GM12878 (cell line): Measurements from ENCODE around the gene SRCAP. TPM values are rescaled to one million over a fixed set of nuclear protein-coding genes. Genes with fewer than 3 reads are reported as not detected.

ENCODE experiments used
- ATAC-seq: fragments of 200-7000 bp; cut with Tn5 transposase; 3 replicates; pipeline ENCODE4 v1.9.1; 2020; ENCODE audit warnings: mild to moderate bottlenecking, moderate library complexity
- BruUV-seq: library from RNA; stranded (reverse); fragments of 400-500 nt; replicated peaks from 2 replicates; lab custom pipeline; 2021; lab: Mats Ljungman, UMichigan
- CTCF ChIA-PET: fragments of 300-600 bp; sonication (Branson Sonifier 250); formaldehyde crosslinking; extraction: SDS; loops from one replicate; lab custom pipeline; 2021; ENCODE audit warnings: inconsistent platforms; lab: Yijun Ruan, JAX
- POLR2A ChIA-PET: fragments of 350-600 bp; formaldehyde crosslinking; extraction: SDS; loops from one replicate; lab custom pipeline; 2021; ENCODE audit warnings: inconsistent platforms; lab: Charles Lee
- RAD21 ChIA-PET: fragments of 300-600 bp; sonication (Branson Sonifier 250); formaldehyde crosslinking; loops from one replicate; lab custom pipeline; 2023; ENCODE audit warnings: antibody characterized with exemption; ENCODE audit not compliant: unreplicated experiment; lab: Charles Lee
- SMC1A ChIA-PET: fragments of 300-600 bp; sonication (Branson Sonifier 250); formaldehyde crosslinking; loops from one replicate; lab custom pipeline; 2023; ENCODE audit not compliant: unreplicated experiment, uncharacterized antibody; lab: Charles Lee
- DNase-seq: peaks from one replicate; pipeline ENCODE4 v3.0.0-alpha.2; 2011; ENCODE audit warnings: low read depth, low spot score
- FAIRE-seq: peaks from 3 replicates; lab custom pipeline; 2011; peaks lifted over from hg19 to GRCh38; lab: Jason Lieb, UNC
- H2AFZ ChIP-seq: 2 replicates; pipeline ENCODE4 v1.6.0; 2011; ENCODE audit warnings: low read depth, low read length, control low read depth; ENCODE audit not compliant: control insufficient read depth
- H3K27ac ChIP-seq: 2 replicates; pipeline ENCODE4 v1.5.1; 2011; ENCODE audit warnings: control low read depth; ENCODE audit not compliant: control insufficient read depth, insufficient read depth
- H3K27me3 ChIP-seq, 2 experiments: replicated peaks in 1 of 2; 2 replicates each; pipeline versions ENCODE4 v1.6.0 to v1.6.1; 2011; ENCODE audit warnings: low read length in 1 of 2; ENCODE audit not compliant: control insufficient read depth in 2 of 2, insufficient read depth in 2 of 2
- H3K36me3 ChIP-seq, 2 experiments: 2 replicates each; pipeline ENCODE4 v1.5.1; 2011; ENCODE audit warnings: low read length in 1 of 2; ENCODE audit not compliant: control insufficient read depth in 2 of 2, insufficient read depth in 2 of 2
- H3K4me1 ChIP-seq: 2 replicates; pipeline ENCODE4 v1.6.1; 2011; ENCODE audit warnings: mild to moderate bottlenecking, low read length, moderate library complexity, mixed read lengths; ENCODE audit not compliant: control insufficient read depth, insufficient read depth
- H3K4me2 ChIP-seq: 2 replicates; pipeline ENCODE4 v1.6.0; 2011; ENCODE audit warnings: control low read depth; ENCODE audit not compliant: control insufficient read depth, insufficient read depth
- H3K4me3 ChIP-seq: fragments of 200-600 bp; sonication (generic); 2 replicates; pipeline ENCODE4 v1.5.1; 2016
- H3K79me2 ChIP-seq: 2 replicates; pipeline ENCODE4 v1.6.0; 2011; ENCODE audit warnings: low read length; ENCODE audit not compliant: control insufficient read depth, insufficient read depth
- H3K9ac ChIP-seq: 2 replicates; pipeline ENCODE4 v1.8.0; 2011; ENCODE audit warnings: low read length, control low read depth, mixed read lengths; ENCODE audit not compliant: control insufficient read depth, insufficient read depth
- H3K9me3 ChIP-seq: replicated peaks from 3 replicates; pipeline ENCODE4 v1.5.1; 2011; ENCODE audit warnings: mild to moderate bottlenecking, low read length; ENCODE audit not compliant: control insufficient read depth, insufficient read depth
- H4K20me1 ChIP-seq: 2 replicates; pipeline ENCODE4 v1.6.0; 2011; ENCODE audit not compliant: control insufficient read depth, insufficient read depth
- ASH2L ChIP-seq: fragments of 300-600, 200-600 bp; sonication (generic); IDR thresholded peaks from 2 replicates; pipeline ENCODE4 v1.6.1; 2017; ENCODE audit warnings: low read depth, mild to moderate bottlenecking, borderline replicate concordance
- BCL3 ChIP-seq: IDR thresholded peaks from 2 replicates; pipeline ENCODE4 v1.6.1; 2011; ENCODE audit warnings: borderline replicate concordance, low read depth, mild to moderate bottlenecking, moderate library complexity, low read length; ENCODE audit not compliant: insufficient read depth, poor library complexity, severe bottlenecking
- HDAC2 ChIP-seq: fragments of 200-600 bp; sonication (generic); IDR thresholded peaks from 2 replicates; pipeline ENCODE4 v1.6.1; 2017
- LARP7 ChIP-seq: fragments of 450-650 bp; IDR thresholded peaks from 2 replicates; pipeline ENCODE4 v1.6.1; 2017; ENCODE audit warnings: mild to moderate bottlenecking
- NFXL1 ChIP-seq: fragments of 450-650 bp; IDR thresholded peaks from 2 replicates; pipeline ENCODE4 v1.6.1; 2017; ENCODE audit warnings: antibody characterized with exemption, mild to moderate bottlenecking, borderline replicate concordance
- SMAD1 ChIP-seq: fragments of 450-650 bp; IDR thresholded peaks from 2 replicates; pipeline ENCODE4 v1.6.1; 2018; ENCODE audit warnings: mild to moderate bottlenecking, low read depth; ENCODE audit not compliant: partially characterized antibody
- SUPT20H ChIP-seq: IDR thresholded peaks from 2 replicates; pipeline ENCODE4 v1.6.1; 2011; ENCODE audit warnings: low read depth, mild to moderate bottlenecking, low read length, moderate library complexity, borderline replicate concordance; ENCODE audit not compliant: control insufficient read depth
- TAF1 ChIP-seq: IDR thresholded peaks from 2 replicates; pipeline ENCODE4 v1.6.1; 2011; ENCODE audit warnings: mild to moderate bottlenecking, low read depth, low read length, borderline replicate concordance
- WGBS: methylation state at CpG from one replicate; pipeline ENCODE4 v1.1.6; 2016; ENCODE audit warnings: low lambda C conversion rate; ENCODE audit not compliant: insufficient replicate concordance, insufficient coverage; ENCODE audit errors: missing lambda C conversion rate; 5-methylcytosine and 5-hydroxymethylcytosine counted together
- in situ Hi-C: fragments of 300-500 bp; cut with MboI; formaldehyde crosslinking; loops from 9 replicates; pipeline ENCODE4 v1.14.3; 2018; ENCODE audit warnings: mixed read lengths
- intact Hi-C: fragments of 100-400 bp; cut with micrococcal nuclease; formaldehyde crosslinking; loops from one replicate; pipeline ENCODE4 v1.14.2; 2022; ENCODE audit not compliant: unreplicated experiment
- polyA plus RNA-seq, 11 experiments: library from polyadenylated mRNA; depleted of rRNA in 4 of 11; unstranded in 6 of 11; stranded (reverse) in 5 of 11; fragments of >200 nt; fragmentation: Nextera tagmentation in 4 of 11; fragmentation: Illumina TruSeq in 1 of 11; extraction: Ambion mirVana in 4 of 11; extraction: Trizol in 1 of 11; gene quantifications; 1 replicate in 1 of 11; 2 replicates in 10 of 11; pipeline versions ENCODE4 v1.2.1 to v1.2.3, GENCODE V29; 2011 to 2016; ENCODE audit warnings: inconsistent platforms in 2 of 11, missing spikeins in 2 of 11, low read depth in 1 of 11
- total RNA-seq, 4 experiments: library from RNA; depleted of rRNA in 3 of 4; stranded (reverse); fragments of >200 nt in 3 of 4; fragmentation: Illumina TruSeq in 1 of 4; extraction: Trizol in 1 of 4; gene quantifications; 2 replicates each; pipeline versions ENCODE4 v1.2.1 to v1.2.3, GENCODE V29; 2013 to 2021
- TF ChIP-seq, protein P1 (sequence below), 3 experiments: IDR thresholded peaks in 2 of 3; conservative IDR thresholded peaks in 1 of 3; 2 replicates each; pipeline ENCODE4 v1.5.1; 2011; ENCODE audit warnings: low read depth in 3 of 3, low read length in 3 of 3, mild to moderate bottlenecking in 3 of 3, control low read depth in 2 of 3, moderate library complexity in 2 of 3, inconsistent platforms in 1 of 3, mixed read lengths in 1 of 3; ENCODE audit not compliant: control insufficient read depth in 2 of 3, insufficient read depth in 1 of 3; ENCODE audit errors: extremely low read depth in 1 of 3

SRCAP gene
- total and polyA plus RNA-seq, 10 of the 15 experiments (the other 5 are each of a cell fraction or from before 2014, with no cell fraction given), result 0.24 to 58.4 (median 11.6) TPM

GRCh38 chr16:30721167-30721566 lies 22.2 kb downstream of the SRCAP start (continued):
- no peak for TF ChIP-seq ASH2L
- TF ChIP-seq, all 136 proteins: peak for 0

DNA sequence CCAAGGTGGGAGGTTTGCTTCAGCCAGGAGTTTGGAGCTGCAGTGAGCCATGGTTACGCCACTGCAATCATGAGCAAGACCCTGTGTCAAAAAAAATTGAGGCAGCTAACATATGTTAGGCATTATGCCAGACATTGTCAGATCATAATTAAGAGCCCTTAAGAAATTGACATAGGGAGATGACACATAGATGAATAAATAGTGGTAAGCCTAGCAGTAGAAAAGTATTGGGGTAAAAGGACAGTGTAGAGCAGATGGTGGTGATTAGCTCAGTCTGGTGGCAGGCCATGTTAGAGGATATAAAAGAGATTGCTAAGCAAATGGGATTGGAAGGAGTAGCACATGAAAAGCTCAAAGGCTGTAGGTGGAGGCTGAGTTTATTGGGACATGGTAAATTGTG lies 22.6 kb downstream of the SRCAP start:
- Histone ChIP-seq H3K36me3 (peaks cover 49 to 50% of the 10 kb centered on the region in 2 experiments), H3K4me3 (no peak overlapping the region), H3K27ac (no peak overlapping the region), H4K20me1 (no peaks in the 10 kb centered on the region), H3K9me3 (no peaks in the 10 kb centered on the region), H3K4me1 (no peaks in the 10 kb centered on the region), H3K79me2 (no peaks in the 10 kb centered on the region; the same call in 1 of the 2 replicates), H3K9ac (no peak overlapping the region), H3K4me2 (no peak overlapping the region), H2AFZ (no peak overlapping the region), H3K27me3 (no peaks in the 10 kb centered on the region)
- FAIRE-seq (no peak), DNase-seq (no peak), ATAC-seq (no peak)
- in situ Hi-C loops, result no loop called here
- TF ChIP-seq SUPT20H (no peak), NFXL1 (no peak), TAF1 (no peak)
- ChIA-PET CTCF (interaction anchor here (1.2 to 1.3 kb wide), 2 partner anchors 10 to 26 kb away, joined by 3 to 6 read pairs; partner anchors contain the start of gene PHKG2), RAD21 (no interaction called here), SMC1A (no interaction called here), POLR2A (no interaction called here)
- intact Hi-C loops, result no loop called here
- WGBS, result 100% methylated on average over 1 of the region's 1 CpG
- BruUV-seq, result no TSS peak

DNA sequence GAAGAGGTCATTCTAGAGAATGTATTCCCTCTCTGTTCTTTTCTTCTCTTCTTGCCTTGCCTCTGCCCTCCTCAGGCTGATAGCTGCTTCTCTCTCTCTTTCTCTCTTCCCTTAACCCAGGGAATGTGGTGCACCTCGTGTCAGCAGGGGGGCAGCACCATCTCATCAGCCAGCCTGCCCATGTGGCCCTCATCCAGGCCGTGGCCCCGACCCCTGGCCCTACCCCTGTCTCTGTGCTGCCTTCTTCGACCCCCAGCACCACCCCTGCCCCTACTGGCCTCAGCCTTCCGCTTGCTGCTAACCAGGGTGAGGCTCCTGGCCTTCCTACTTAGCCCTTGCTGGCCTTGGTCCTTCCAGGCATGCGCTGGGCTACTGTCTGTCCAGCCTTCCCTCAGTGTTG lies 23.5 kb downstream of the SRCAP start:
- Histone ChIP-seq H2AFZ (no peak overlapping the region), H3K27ac (no peak overlapping the region), H3K36me3 (peaks cover 42 to 48% of the 10 kb centered on the region in 2 experiments), H3K27me3 (no peaks in the 10 kb centered on the region), H3K79me2 (no peaks in the 10 kb centered on the region; the same call in 1 of the 2 replicates), H3K4me1 (no peaks in the 10 kb centered on the region), H3K4me2 (no peak overlapping the region), H3K9ac (no peak overlapping the region), H3K4me3 (no peak overlapping the region), H3K9me3 (no peaks in the 10 kb centered on the region), H4K20me1 (no peaks in the 10 kb centered on the region)
- POLR2A ChIA-PET, result no interaction called here
- intact Hi-C loops (no loop called here), in situ Hi-C loops (no loop called here)
- CTCF ChIA-PET, result interaction anchor here (1.1 to 1.2 kb wide), 2 partner anchors 9 to 12 kb away, joined by 3 to 6 read pairs; no protein-coding TSS in a partner anchor
- TF ChIP-seq LARP7 (no peak), SMAD1 (no peak), BCL3 (no peak), HDAC2 (no peak)
- TF ChIP-seq, protein P1, sequence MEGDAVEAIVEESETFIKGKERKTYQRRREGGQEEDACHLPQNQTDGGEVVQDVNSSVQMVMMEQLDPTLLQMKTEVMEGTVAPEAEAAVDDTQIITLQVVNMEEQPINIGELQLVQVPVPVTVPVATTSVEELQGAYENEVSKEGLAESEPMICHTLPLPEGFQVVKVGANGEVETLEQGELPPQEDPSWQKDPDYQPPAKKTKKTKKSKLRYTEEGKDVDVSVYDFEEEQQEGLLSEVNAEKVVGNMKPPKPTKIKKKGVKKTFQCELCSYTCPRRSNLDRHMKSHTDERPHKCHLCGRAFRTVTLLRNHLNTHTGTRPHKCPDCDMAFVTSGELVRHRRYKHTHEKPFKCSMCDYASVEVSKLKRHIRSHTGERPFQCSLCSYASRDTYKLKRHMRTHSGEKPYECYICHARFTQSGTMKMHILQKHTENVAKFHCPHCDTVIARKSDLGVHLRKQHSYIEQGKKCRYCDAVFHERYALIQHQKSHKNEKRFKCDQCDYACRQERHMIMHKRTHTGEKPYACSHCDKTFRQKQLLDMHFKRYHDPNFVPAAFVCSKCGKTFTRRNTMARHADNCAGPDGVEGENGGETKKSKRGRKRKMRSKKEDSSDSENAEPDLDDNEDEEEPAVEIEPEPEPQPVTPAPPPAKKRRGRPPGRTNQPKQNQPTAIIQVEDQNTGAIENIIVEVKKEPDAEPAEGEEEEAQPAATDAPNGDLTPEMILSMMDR (IDR thresholded peaks at IDR 0.05 in 2 of 3, conservative IDR thresholded peaks at IDR 0.05 in 1 of 3; ENCODE audit: control insufficient read depth in 2 of 3, extremely low read depth in 1 of 3, insufficient read depth in 1 of 3, low read depth in 3 of 3, low read length in 3 of 3), result peak in 1 of 3 experiments; percentile 30; a peak in 1 of 6 replicates
- 85% methylated on average over 5 of the region's 6 CpGs for WGBS
- RAD21 ChIA-PET, result interaction anchor here (0.5 to 0.6 kb wide), 2 partner anchors 104 to 697 kb away, joined by 3 to 5 read pairs; no protein-coding TSS in a partner anchor
- SMC1A ChIA-PET, result no interaction called here
- no peak for DNase-seq
- peak; percentile 43; the same call in 2 of the 3 replicates for ATAC-seq
- BruUV-seq, result no TSS peak
- FAIRE-seq, result no peak
